Stomach (tissue), 9 donors: Measurements from ENCODE around the gene KCTD16. TPM values are rescaled to one million over a fixed set of nuclear protein-coding genes. Genes with fewer than 3 reads are reported as not detected.

Experiments used
- DNase-seq, 2 donors: peaks; one replicate each; pipeline versions ENCODE4 v3.0.0 to v3.0.0-alpha.2; 2013 to 2019
- H3K27ac ChIP-seq, 5 donors: fragments of 200-600 bp in 4 of 5; sonication (generic) in 4 of 5; one replicate each; pipeline ENCODE4 v1.5.1; 2013 to 2019; ENCODE audit warnings: mild to moderate bottlenecking in 1 of 5, moderate library complexity in 1 of 5
- H3K27me3 ChIP-seq, 3 donors: fragments of 200-600 bp; sonication (generic); one replicate each; pipeline ENCODE4 v1.5.1; 2017 to 2019; ENCODE audit warnings: mixed run types in 1 of 3
- H3K36me3 ChIP-seq, 4 donors: fragments of 200-600 bp; sonication (generic); 1 replicate in 3 of 4; 2 replicates in 1 of 4; pipeline ENCODE4 v1.5.1; 2016 to 2019
- H3K4me1 ChIP-seq, 4 donors: fragments of 200-600 bp; sonication (generic); one replicate each; pipeline ENCODE4 v1.5.1; 2016 to 2019
- H3K4me3 ChIP-seq, 4 donors: fragments of 200-600 bp; sonication (generic) in 3 of 4; one replicate each; pipeline ENCODE4 v1.5.1; 2016 to 2019; ENCODE audit warnings: mild to moderate bottlenecking in 1 of 4
- H3K9me3 ChIP-seq, 4 donors: fragments of 200-600 bp; sonication (generic); one replicate each; pipeline ENCODE4 v1.5.1; 2016 to 2019
- EP300 ChIP-seq: sonication (generic); formaldehyde crosslinking; IDR thresholded peaks from one replicate; pipeline ENCODE4 v1.6.1; 2017; ENCODE audit warnings: antibody characterized with exemption
- POLR2A ChIP-seq, 4 donors: fragments of 450-650 bp; IDR thresholded peaks; one replicate each; pipeline ENCODE4 v1.6.1; 2016; ENCODE audit warnings: antibody characterized with exemption in 4 of 4, control low read depth in 2 of 4, mild to moderate bottlenecking in 1 of 4, moderate library complexity in 1 of 4
- POLR2AphosphoS5 ChIP-seq, 3 donors: sonication (generic); formaldehyde crosslinking; IDR thresholded peaks; one replicate each; pipeline ENCODE4 v1.6.1; 2016; ENCODE audit warnings: antibody characterized with exemption in 3 of 3
- WGBS, 5 donors: extraction: QIAGEN DNeasy Blood & Tissue Kit in 3 of 5; methylation state at CpG; one replicate each; pipeline versions ENCODE4 v1.1.5 to v1.1.7; 2013 to 2018; 5-methylcytosine and 5-hydroxymethylcytosine counted together
- intact Hi-C: fragments of 100-400 bp; cut with DNase I; formaldehyde crosslinking; loops from one replicate; pipeline ENCODE4 v1.15.1; 2023; ENCODE audit warnings: low total_unique reads
- polyA plus RNA-seq, 3 donors: library from polyadenylated mRNA; stranded (reverse); fragments of 200-250 nt; gene quantifications; one replicate each; pipeline ENCODE4 v1.2.3, GENCODE V29; 2013
- total RNA-seq, 5 donors: library from RNA; depleted of rRNA; stranded (reverse); fragments of >200 nt; gene quantifications; one replicate each; pipeline versions ENCODE4 v1.1.0 to v1.2.3, GENCODE V29; 2014 to 2016
- TF ChIP-seq, protein P1 (sequence below), 7 experiments: fragments of 450-650 bp in 4 of 7; fragments of 200-600 bp in 3 of 7; sonication (generic) in 3 of 7; IDR thresholded peaks; one replicate each; pipeline ENCODE4 v1.5.1; 2016 to 2019; ENCODE audit warnings: antibody characterized with exemption in 7 of 7, control low read depth in 2 of 7, mild to moderate bottlenecking in 1 of 7
- donor health status: healthy with polysubstance abuse.
- donor health status: Bipolar disorder and iron deficiency.
- donor health status: healthy.

KCTD16 gene
- total and polyA plus RNA-seq, 8 donors, result under 0.01 to 1.8 (median under 0.01) TPM; not detected in 4

DNA sequence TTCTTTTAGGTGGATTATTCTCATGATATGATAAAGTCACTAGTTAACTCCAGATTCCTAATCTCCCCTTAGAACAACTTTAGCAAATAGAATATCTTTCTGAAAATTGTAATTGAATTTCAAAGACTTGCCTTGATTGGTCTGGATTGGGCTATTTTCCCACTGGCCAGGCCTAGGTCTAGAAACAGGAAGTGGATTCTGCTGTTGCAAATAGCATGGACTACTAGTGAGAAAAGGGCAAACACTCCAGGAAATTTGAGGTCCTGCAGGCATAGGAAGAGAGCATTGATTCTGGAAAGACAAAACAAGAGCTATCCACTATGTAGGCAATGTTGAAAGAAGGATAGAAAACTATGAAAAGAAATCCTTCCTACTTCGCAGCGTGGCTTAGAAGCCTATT lies 113.4 kb downstream of the KCTD16 start:
- no peak overlapping the region for H3K4me3 ChIP-seq
- TF ChIP-seq POLR2AphosphoS5 (IDR thresholded peaks at IDR 0.05) (no peak), POLR2A (IDR thresholded peaks at IDR 0.05) (no peak), EP300 (no peak)
- TF ChIP-seq, protein P1, sequence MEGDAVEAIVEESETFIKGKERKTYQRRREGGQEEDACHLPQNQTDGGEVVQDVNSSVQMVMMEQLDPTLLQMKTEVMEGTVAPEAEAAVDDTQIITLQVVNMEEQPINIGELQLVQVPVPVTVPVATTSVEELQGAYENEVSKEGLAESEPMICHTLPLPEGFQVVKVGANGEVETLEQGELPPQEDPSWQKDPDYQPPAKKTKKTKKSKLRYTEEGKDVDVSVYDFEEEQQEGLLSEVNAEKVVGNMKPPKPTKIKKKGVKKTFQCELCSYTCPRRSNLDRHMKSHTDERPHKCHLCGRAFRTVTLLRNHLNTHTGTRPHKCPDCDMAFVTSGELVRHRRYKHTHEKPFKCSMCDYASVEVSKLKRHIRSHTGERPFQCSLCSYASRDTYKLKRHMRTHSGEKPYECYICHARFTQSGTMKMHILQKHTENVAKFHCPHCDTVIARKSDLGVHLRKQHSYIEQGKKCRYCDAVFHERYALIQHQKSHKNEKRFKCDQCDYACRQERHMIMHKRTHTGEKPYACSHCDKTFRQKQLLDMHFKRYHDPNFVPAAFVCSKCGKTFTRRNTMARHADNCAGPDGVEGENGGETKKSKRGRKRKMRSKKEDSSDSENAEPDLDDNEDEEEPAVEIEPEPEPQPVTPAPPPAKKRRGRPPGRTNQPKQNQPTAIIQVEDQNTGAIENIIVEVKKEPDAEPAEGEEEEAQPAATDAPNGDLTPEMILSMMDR (IDR thresholded peaks at IDR 0.05), result no peak
- H3K4me1 ChIP-seq, result no peaks in the 10 kb centered on the region
- H3K27me3 ChIP-seq, result no peaks in the 10 kb centered on the region
- H3K27ac ChIP-seq, result no peak overlapping the region
- 90 to 97% (median 95%) methylated on average over 2 of the region's 2 CpGs for WGBS, 5 donors
- intact Hi-C loops, result no loop called here
- no peak for DNase-seq
- no peaks in the 10 kb centered on the region for H3K9me3 ChIP-seq
- no peaks in the 10 kb centered on the region for H3K36me3 ChIP-seq

DNA sequence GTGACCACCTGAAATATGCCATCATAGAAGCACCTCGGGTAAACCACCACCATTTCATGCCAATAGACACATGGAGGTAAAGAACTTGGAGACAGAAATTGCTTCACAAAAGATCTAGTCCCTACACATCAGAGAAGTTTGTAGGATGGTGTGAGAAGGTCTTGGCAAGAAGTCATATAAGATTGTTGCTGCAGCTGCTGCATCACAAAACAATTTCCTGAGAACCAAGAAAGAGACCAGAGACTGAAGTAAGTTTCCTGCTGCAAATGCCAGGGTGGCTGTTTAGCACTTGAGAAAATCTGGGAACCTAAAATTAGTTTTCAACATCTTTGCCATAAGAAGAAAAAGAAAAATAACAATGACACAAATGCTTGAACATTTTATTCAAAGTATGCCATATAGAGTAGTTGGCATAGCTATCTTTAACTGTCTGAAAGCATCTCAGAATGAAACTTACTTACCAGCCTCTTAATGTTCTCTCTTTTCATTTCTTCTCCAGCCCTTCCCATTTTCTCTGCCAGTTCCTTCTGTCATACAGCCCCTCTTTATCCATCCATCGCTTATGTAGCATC lies 114.3 kb downstream of the KCTD16 start:
- no peak for DNase-seq
- intact Hi-C loops, result no loop called here
- Histone ChIP-seq H3K4me3 (no peak overlapping the region), H3K4me1 (no peaks in the 10 kb centered on the region), H3K36me3 (no peaks in the 10 kb centered on the region), H3K27ac (no peak overlapping the region), H3K27me3 (no peaks in the 10 kb centered on the region), H3K9me3 (no peaks in the 10 kb centered on the region)
- TF ChIP-seq EP300 (no peak), POLR2A (IDR thresholded peaks at IDR 0.05) (no peak), POLR2AphosphoS5 (IDR thresholded peaks at IDR 0.05) (no peak)
- TF ChIP-seq, protein P1 (IDR thresholded peaks at IDR 0.05), result no peak
- 84 to 92% (median 86%) methylated on average over 2 of the region's 2 CpGs for WGBS, 5 donors

DNA sequence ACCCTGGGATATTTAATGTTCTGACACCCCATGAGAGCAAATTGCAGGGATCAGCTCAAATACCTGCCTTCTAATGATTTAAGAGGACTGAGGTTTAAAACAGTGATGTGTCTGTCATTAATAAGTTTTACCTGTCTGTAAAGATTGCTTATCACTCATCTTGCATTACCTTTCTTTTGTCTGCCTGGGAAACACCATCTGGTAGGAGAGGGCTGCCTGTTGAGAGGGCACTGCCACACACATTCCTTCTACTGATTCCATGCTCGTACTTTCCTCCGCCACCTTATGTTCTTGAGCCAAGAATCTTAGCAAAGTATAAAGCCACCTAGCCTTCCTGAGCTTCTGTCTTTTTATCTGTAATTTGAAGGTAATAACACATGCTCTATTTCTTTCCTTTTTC lies 118.6 kb downstream of the KCTD16 start:
- no peak for TF ChIP-seq POLR2AphosphoS5 (IDR thresholded peaks at IDR 0.05)
- no peak for TF ChIP-seq POLR2A (IDR thresholded peaks at IDR 0.05)
- no peak for TF ChIP-seq EP300
- TF ChIP-seq, protein P1 (IDR thresholded peaks at IDR 0.05), result no peak
- no peak overlapping the region for H3K27ac ChIP-seq
- WGBS, 5 donors, result 78 to 88% (median 83%) methylated on average over 2 of the region's 2 CpGs
- no peaks in the 10 kb centered on the region for H3K27me3 ChIP-seq
- H3K9me3 ChIP-seq, result no peaks in the 10 kb centered on the region
- H3K4me3 ChIP-seq, result no peak overlapping the region
- intact Hi-C loops, result no loop called here
- H3K36me3 ChIP-seq, result no peaks in the 10 kb centered on the region
- no peak for DNase-seq
- H3K4me1 ChIP-seq, result no peaks in the 10 kb centered on the region

DNA sequence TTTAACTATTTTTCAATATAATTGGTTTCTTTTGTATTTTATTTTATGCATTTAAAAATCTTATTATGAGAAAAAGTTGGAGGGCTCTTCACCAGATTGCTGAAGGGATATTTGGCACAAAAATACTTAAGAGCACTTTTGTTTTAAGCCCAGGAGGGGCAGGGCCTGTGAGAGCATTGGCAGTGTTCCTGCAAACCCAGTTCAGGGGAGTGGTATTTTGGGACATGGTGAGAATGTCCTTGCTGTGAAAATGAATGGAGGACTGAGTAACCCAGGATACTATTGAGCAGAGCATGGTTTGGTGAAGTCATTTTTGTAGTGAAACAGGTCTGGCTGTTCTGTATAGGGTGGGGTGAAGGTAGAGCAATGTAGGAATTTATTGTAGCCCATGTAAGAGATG lies 121.4 kb downstream of the KCTD16 start:
- no peaks in the 10 kb centered on the region for H3K4me1 ChIP-seq
- TF ChIP-seq POLR2AphosphoS5 (IDR thresholded peaks at IDR 0.05), result no peak
- TF ChIP-seq, protein P1 (IDR thresholded peaks at IDR 0.05), result no peak
- no peak for TF ChIP-seq POLR2A (IDR thresholded peaks at IDR 0.05)
- TF ChIP-seq EP300, result no peak
- no peaks in the 10 kb centered on the region for H3K27me3 ChIP-seq
- H3K9me3 ChIP-seq, result no peaks in the 10 kb centered on the region
- H3K36me3 ChIP-seq, result no peaks in the 10 kb centered on the region
- intact Hi-C loops, result no loop called here
- H3K27ac ChIP-seq, result no peak overlapping the region
- DNase-seq, result no peak
- H3K4me3 ChIP-seq, result no peak overlapping the region
